Mesodermal cell (in vitro differentiated cells): ENCODE data around the gene WWP2.
"Not testable (repeated sequence)": the region's sequence is repeated elsewhere in the genome, so short reads cannot be mapped to it uniquely, and the experiment has no call there.

ENCODE experiments used
- H3K27ac ChIP-seq: 2 replicates; pipeline ENCODE4 v1.7.0; 2013; ENCODE audit warnings: mild to moderate bottlenecking, low read depth, low read length, moderate library complexity; ENCODE audit not compliant: severe bottlenecking
- H3K36me3 ChIP-seq: 2 replicates; pipeline ENCODE4 v1.7.1; 2013; ENCODE audit warnings: mild to moderate bottlenecking, low read length, moderate library complexity; ENCODE audit not compliant: control insufficient read depth, insufficient read depth
- H3K4me1 ChIP-seq: one replicate; pipeline ENCODE4 v1.7.1; 2013; ENCODE audit warnings: mild to moderate bottlenecking, low read length; ENCODE audit not compliant: insufficient read depth, control insufficient read depth, poor library complexity, severe bottlenecking
- H3K4me3 ChIP-seq: 2 replicates; pipeline ENCODE4 v1.7.0; 2013; ENCODE audit warnings: low read length, control low read depth, mild to moderate bottlenecking; ENCODE audit not compliant: insufficient read depth, poor library complexity, severe bottlenecking; ENCODE audit errors: extremely low read depth
- H3K9me3 ChIP-seq: 2 replicates; pipeline ENCODE4 v1.7.1; 2013; ENCODE audit warnings: mild to moderate bottlenecking, low read length, moderate library complexity; ENCODE audit not compliant: control insufficient read depth
- WGBS, 2 experiments: methylation state at CpG; one replicate each; pipeline ENCODE4 v1.1.5; 2013; ENCODE audit warnings: missing lambda C conversion rate in 2 of 2; ENCODE audit not compliant: insufficient coverage in 2 of 2; 5-methylcytosine and 5-hydroxymethylcytosine counted together

WWP2 gene

DNA sequence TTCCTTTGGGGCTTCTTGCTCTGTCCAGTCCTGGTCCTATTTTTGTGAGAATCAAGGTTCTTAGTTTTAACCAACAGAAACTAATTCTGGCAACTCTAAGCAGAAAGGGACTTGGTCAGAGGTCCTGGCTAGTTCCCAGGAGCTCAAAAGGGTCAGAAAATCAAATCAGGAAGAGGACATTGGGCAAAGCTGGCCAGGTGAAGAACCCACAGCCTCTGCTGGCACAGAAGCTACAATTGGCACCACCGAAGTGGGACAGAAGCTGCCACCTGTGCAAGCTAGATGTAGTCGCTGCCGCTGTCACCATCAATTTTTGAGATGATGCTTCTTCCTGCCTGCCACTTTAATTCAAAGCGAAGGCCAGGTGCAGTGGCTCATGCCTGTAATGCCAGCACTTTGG, 207.5 kb downstream of the WWP2 start:
- not testable (repeated sequence) for H3K9me3 ChIP-seq, H3K4me1 ChIP-seq, H3K36me3 ChIP-seq, H3K4me3 ChIP-seq, H3K27ac ChIP-seq
- no CpG with 5 or more reads among the region's 4 CpGs for WGBS, 2 experiments

DNA sequence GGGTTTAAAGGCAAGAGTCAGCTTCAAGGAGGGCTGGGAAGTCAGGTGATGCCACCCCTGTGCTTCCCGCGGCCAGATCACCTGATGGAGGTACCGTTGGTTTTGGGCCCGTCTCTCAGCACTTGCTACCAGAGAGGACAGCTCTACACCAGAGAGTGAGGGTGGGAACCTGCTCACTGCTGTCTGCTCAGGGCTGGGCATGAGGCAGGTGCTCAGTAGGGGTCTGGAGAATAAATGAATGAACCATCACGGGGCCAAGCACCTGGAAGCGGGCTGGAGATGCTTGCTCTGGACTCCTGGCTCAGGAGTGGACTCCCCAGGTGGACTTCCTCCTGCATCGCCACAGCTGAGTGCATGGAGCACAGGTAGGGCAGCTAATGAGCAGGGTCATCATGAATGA, 210.0 kb downstream of the WWP2 start:
- not testable (repeated sequence) for H3K4me1 ChIP-seq, H3K27ac ChIP-seq, H3K36me3 ChIP-seq, H3K4me3 ChIP-seq, H3K9me3 ChIP-seq
- no CpG with 5 or more reads among the region's 7 CpGs for WGBS, 2 experiments

DNA sequence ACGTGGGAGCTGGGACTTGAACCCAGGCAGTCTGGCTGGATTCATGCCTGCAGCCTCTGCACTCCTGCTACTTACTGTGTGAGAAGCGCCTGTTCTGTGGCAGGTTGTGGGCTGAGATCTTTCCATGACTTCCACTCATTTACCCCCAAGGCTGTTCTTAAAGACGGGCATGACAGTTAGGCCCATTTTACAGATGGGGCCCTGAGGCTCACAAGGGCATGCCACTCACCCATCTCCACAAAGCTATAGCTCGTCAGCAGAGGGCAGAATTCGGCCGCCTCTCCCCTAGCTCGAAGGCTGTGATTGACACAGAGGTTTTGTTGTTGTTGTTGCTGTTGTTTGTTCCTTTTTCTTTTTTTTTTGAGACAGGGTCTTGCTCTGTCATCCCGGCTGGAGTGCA, 210.8 kb downstream of the WWP2 start:
- H3K4me3 ChIP-seq, H3K4me1 ChIP-seq, H3K27ac ChIP-seq, H3K36me3 ChIP-seq, H3K9me3 ChIP-seq: not testable (repeated sequence)
- no CpG with 5 or more reads among the region's 8 CpGs for WGBS, 2 experiments

DNA sequence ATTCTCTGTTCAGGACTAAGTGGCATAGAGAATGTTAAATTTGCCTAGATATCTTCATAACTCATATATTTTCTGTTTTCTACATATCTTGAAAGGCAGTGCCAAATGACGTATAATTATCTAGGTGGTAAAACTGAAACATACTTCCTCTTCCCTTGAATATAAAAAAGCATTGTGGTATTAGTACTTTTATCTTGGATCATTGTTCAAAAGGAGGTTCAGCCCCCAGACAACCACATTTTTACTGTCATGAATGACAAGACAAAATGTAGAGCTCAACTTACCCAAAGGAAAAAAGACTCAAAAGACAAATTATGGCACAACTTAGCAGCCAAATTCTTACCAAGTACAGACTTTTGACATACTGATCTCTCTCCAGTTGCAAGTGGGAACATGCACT, 223.1 kb downstream of the WWP2 start:
- not testable (repeated sequence) for H3K9me3 ChIP-seq, H3K4me3 ChIP-seq, H3K27ac ChIP-seq, H3K4me1 ChIP-seq, H3K36me3 ChIP-seq
- no CpG with 5 or more reads among the region's 1 CpG for WGBS, 2 experiments
